Measurements from ENCODE around the gene CHRNA4.

Gene CHRNA4

DNA sequence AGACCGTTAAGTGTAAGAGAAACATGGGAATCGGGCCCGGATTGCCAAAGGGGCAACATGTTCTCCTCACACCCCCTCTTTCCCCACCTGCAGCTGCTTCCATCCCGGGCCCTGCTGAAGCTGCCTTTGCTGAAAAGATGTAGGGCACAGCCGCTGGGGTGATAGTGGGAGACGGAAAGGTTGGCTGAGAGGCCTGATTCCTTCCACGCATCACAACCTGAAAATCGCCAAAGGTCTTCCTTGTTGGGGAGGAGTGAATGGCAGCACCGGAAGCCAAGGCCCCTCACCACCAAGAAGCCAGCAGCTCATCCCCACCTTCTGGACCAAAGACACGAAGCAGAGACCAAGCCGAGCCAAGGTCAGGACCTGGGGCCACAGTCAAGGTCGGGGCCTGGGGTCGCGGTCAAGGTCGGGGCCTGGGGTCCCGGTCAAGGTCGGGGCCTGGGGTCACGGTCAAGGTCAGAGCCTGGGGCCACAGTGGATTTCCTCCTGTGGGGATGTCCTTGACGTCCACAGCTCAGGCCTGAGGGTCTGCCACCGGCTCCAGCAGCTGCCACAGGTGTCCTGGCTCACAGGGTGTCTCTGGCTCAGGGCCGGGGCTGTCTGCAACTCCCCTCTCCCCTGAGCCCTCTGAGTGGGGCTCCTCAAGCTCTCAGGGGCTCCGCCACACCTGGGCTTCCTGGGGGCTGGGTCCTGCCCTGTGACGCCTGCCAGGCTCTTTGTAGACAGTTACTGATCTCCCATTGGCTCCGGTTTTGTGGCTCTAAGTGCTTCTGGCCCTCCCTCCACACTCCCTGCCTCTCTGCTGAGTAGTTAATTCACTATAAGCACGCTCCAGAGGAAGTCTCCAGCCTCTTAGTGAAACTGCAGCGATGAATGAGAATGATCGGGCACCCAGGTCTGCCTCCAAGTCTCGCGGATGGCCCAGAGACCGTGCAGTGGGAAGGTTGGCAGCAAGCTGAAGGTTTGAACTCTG, 5.5 kb upstream of the CHRNA4 start:
- no peaks in the 10 kb centered on the region for H4K20me1 ChIP-seq (ENCODE audit: insufficient read depth)
- H3K27me3 ChIP-seq (ENCODE audit: insufficient read depth, low read depth), result peaks cover 94% of the 10 kb centered on the region
- no peaks in the 10 kb centered on the region for H3K79me2 ChIP-seq (ENCODE audit: insufficient read depth, low read depth)
- no peak overlapping the region for H3K4me3 ChIP-seq (IDR thresholded peaks at IDR 0.05; ENCODE audit: insufficient read depth, low read depth, low read length)
- TF ChIP-seq, protein P1, sequence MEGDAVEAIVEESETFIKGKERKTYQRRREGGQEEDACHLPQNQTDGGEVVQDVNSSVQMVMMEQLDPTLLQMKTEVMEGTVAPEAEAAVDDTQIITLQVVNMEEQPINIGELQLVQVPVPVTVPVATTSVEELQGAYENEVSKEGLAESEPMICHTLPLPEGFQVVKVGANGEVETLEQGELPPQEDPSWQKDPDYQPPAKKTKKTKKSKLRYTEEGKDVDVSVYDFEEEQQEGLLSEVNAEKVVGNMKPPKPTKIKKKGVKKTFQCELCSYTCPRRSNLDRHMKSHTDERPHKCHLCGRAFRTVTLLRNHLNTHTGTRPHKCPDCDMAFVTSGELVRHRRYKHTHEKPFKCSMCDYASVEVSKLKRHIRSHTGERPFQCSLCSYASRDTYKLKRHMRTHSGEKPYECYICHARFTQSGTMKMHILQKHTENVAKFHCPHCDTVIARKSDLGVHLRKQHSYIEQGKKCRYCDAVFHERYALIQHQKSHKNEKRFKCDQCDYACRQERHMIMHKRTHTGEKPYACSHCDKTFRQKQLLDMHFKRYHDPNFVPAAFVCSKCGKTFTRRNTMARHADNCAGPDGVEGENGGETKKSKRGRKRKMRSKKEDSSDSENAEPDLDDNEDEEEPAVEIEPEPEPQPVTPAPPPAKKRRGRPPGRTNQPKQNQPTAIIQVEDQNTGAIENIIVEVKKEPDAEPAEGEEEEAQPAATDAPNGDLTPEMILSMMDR (conservative IDR thresholded peaks at IDR 0.05; ENCODE audit: low read depth, low read length), result no peak
- no peak overlapping the region for H3K4me2 ChIP-seq
- no peaks in the 10 kb centered on the region for H3K4me1 ChIP-seq (ENCODE audit: low read depth, poor library complexity, severe bottlenecking)
- H2AFZ ChIP-seq (ENCODE audit: low read depth), result no peak overlapping the region
- no peaks in the 10 kb centered on the region for H3K36me3 ChIP-seq (ENCODE audit: insufficient read depth)
- H3K9ac ChIP-seq, result no peak overlapping the region
- no peak overlapping the region for H3K27ac ChIP-seq

DNA sequence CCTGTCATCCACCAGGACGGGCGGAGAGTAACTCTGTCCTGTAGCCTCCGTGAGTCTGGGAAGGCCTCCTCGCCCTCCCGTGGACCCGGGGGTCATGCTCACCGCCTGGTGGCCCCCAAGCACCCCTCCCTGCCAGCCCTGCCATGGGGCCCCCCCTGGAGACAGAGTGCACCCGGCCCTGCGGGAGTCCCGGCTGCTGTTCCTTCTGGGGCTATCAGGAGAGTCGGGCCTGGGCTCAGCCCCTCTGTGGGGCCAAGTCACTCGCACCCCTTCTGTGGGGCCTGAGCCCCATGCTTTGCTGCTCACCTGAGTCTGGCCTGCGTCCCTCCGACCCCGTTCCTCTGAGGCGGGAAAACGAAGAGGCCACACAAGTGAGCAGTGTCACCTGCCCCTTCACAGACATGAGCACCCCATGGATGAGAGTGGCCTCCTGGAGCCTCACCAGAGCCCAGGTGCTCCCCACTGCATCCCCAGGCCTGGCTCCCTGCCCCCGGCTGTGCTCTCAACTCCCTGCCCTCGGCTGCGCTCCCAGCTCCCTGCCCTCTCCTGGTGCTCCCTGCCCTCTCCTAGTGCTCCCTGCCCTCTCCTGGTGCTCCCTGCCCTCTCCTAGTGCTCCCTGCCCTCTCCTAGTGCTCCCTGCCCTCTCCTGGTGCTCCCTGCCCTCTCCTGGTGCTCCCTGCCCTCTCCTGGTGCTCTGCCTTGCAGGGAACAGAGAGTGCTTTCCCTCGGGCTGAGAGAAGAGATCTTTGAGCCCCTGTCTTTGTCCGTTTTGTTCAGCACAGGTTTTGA, 4.6 kb upstream of the CHRNA4 start:
- H2AFZ ChIP-seq (ENCODE audit: low read depth), result no peak overlapping the region
- no peaks in the 10 kb centered on the region for H3K36me3 ChIP-seq (ENCODE audit: insufficient read depth)
- H3K27me3 ChIP-seq (ENCODE audit: insufficient read depth, low read depth), result peaks cover 87% of the 10 kb centered on the region
- TF ChIP-seq, protein P1 (conservative IDR thresholded peaks at IDR 0.05; ENCODE audit: low read depth, low read length), result no peak
- no peaks in the 10 kb centered on the region for H3K4me1 ChIP-seq (ENCODE audit: low read depth, poor library complexity, severe bottlenecking)
- H3K9ac ChIP-seq, result no peak overlapping the region
- no peaks in the 10 kb centered on the region for H3K79me2 ChIP-seq (ENCODE audit: insufficient read depth, low read depth)
- H3K4me3 ChIP-seq (IDR thresholded peaks at IDR 0.05; ENCODE audit: insufficient read depth, low read depth, low read length), result no peak overlapping the region
- no peak overlapping the region for H3K4me2 ChIP-seq
- H3K27ac ChIP-seq, result no peak overlapping the region
- no peaks in the 10 kb centered on the region for H4K20me1 ChIP-seq (ENCODE audit: insufficient read depth)

DNA sequence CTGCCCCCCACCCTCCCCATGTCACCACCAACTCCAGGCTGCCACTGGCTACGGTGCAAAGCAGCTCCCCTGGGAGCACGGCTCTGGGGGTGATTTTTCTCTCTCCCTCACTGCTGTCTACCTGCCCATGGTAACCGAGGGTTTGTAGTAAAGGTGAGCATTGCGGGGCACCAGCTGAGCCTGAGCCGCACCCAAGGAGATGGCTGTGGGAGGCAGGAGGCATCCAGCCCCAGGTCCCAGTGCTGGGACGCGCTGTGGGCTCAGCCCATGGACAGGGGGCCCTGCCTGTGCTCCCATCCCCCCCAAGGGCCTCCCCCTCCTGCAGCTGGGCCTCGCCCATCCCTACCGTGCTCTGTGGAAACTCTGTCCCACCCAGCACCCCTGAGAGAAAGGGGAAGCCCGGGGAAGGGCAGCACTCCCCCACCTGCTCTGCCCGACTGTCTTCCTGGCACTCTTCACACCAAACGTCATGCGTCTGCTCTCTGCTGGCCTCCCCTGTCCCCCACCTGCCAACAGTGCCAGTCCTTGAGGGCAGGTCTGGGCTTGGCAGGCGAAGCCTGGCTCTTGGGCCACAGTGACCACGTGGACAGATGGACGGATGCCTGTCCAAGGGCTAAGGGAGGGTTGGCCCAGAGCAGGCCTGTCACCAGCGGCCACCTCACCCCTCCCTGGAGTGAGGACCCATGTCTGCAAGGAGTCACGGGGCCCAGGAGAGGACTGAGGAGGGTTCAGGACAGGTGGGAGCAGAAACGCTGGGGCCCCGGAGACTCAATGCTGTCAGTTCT, 3.8 kb upstream of the CHRNA4 start:
- Histone ChIP-seq H3K36me3 (ENCODE audit: insufficient read depth) (no peaks in the 10 kb centered on the region), H3K79me2 (ENCODE audit: insufficient read depth, low read depth) (no peaks in the 10 kb centered on the region), H3K9ac (no peak overlapping the region), H2AFZ (ENCODE audit: low read depth) (no peak overlapping the region), H3K4me2 (no peak overlapping the region), H3K4me1 (ENCODE audit: low read depth, poor library complexity, severe bottlenecking) (no peaks in the 10 kb centered on the region), H4K20me1 (ENCODE audit: insufficient read depth) (no peaks in the 10 kb centered on the region), H3K27me3 (ENCODE audit: insufficient read depth, low read depth) (peaks cover 81% of the 10 kb centered on the region), H3K4me3 (IDR thresholded peaks at IDR 0.05; ENCODE audit: insufficient read depth, low read depth, low read length) (no peak overlapping the region), H3K27ac (no peak overlapping the region)
- TF ChIP-seq, protein P1 (conservative IDR thresholded peaks at IDR 0.05; ENCODE audit: low read depth, low read length), result no peak

DNA sequence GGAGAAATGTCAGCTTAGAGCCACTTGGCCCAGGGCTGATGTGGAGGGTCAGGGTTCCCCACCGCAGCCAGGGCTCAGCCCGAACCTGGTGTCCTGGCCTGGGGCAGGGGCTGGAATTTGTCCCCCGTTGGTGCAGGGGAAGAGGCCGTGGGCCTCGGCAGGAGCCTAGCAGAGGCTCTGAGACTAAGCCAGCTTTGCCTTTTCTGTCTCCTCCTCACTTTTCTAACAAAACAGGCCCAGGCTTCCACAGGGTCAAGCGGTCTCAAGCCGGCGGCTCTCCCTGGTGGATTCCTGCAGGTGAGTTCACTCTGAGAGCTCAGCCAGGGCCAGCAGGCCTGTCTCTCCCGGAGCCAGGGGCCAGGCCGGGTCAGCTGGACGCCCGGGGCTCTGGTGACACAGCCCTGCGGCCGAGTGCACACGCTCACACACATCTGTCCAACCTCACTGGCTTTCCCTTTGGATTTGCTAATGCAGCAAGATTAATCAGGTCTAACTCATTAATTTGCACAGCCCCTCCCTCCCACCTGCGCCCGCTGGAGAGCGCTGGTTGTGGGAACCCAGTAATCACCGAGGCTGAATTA, 2.9 kb upstream of the CHRNA4 start:
- H4K20me1 ChIP-seq (ENCODE audit: insufficient read depth), result no peaks in the 10 kb centered on the region
- H3K4me3 ChIP-seq (IDR thresholded peaks at IDR 0.05; ENCODE audit: insufficient read depth, low read depth, low read length), result no peak overlapping the region

More for the DNA sequence above, 2.9 kb upstream of the CHRNA4 start:
- Histone ChIP-seq H2AFZ (ENCODE audit: low read depth) (no peak overlapping the region), H3K4me2 (no peak overlapping the region), H3K9ac (no peak overlapping the region), H3K79me2 (ENCODE audit: insufficient read depth, low read depth) (no peaks in the 10 kb centered on the region), H3K27me3 (ENCODE audit: insufficient read depth, low read depth) (peaks cover 79% of the 10 kb centered on the region), H3K27ac (no peak overlapping the region), H3K4me1 (ENCODE audit: low read depth, poor library complexity, severe bottlenecking) (no peaks in the 10 kb centered on the region), H3K36me3 (ENCODE audit: insufficient read depth) (no peaks in the 10 kb centered on the region)
- TF ChIP-seq, protein P1 (conservative IDR thresholded peaks at IDR 0.05; ENCODE audit: low read depth, low read length), result no peak
